MCF 10A (cell line): ENCODE measurements around the gene FMNL2. TPM values are rescaled to one million over a fixed set of nuclear protein-coding genes. Genes with fewer than 3 reads are reported as not detected.
"Not testable (repeated sequence)": the region's sequence is repeated elsewhere in the genome, so short reads cannot be mapped to it uniquely, and the experiment has no call there.

Experiments
- BruUV-seq: library from RNA; stranded (reverse); fragments of 400-500 nt; replicated peaks from 2 replicates; lab custom pipeline; 2021; lab: Mats Ljungman, UMichigan
- CTCF ChIA-PET: fragments of 300-600 bp; sonication (Branson Sonifier 250); formaldehyde crosslinking; extraction: SDS; loops from one replicate; lab custom pipeline; 2021; ENCODE audit warnings: antibody characterized with exemption, inconsistent platforms; lab: Yijun Ruan, JAX
- POLR2A ChIA-PET: fragments of 300-600, 350-650 bp; sonication (Branson Sonifier 250); formaldehyde crosslinking; extraction: SDS; loops from one replicate; lab custom pipeline; 2020; ENCODE audit warnings: antibody characterized with exemption, inconsistent platforms; lab: Yijun Ruan, JAX
- DNase-seq: peaks from one replicate; pipeline ENCODE4 v3.0.0-alpha.2; 2018; ENCODE audit not compliant: unreplicated experiment
- H3K27ac Mint-ChIP-seq: one replicate; pipeline ENCODE4 v1.8.0; 2022; ENCODE audit warnings: mild to moderate bottlenecking, low read depth, mixed read lengths; ENCODE audit not compliant: unreplicated experiment
- H3K27me3 Mint-ChIP-seq: one replicate; pipeline ENCODE4 v1.8.0; 2022; ENCODE audit warnings: mixed read lengths; ENCODE audit not compliant: insufficient read depth, unreplicated experiment
- H3K36me3 Mint-ChIP-seq: one replicate; pipeline ENCODE4 v1.8.0; 2022; ENCODE audit warnings: mild to moderate bottlenecking, moderate library complexity, mixed read lengths; ENCODE audit not compliant: insufficient read depth, unreplicated experiment
- H3K4me1 Mint-ChIP-seq: one replicate; pipeline ENCODE4 v1.8.0; 2022; ENCODE audit warnings: mixed read lengths; ENCODE audit not compliant: insufficient read depth, unreplicated experiment
- H3K4me3 Mint-ChIP-seq: one replicate; pipeline ENCODE4 v1.8.0; 2022; ENCODE audit warnings: mild to moderate bottlenecking, moderate library complexity, mixed read lengths; ENCODE audit not compliant: unreplicated experiment
- H3K9me3 Mint-ChIP-seq: one replicate; pipeline ENCODE4 v1.8.0; 2022; ENCODE audit warnings: mixed read lengths; ENCODE audit not compliant: unreplicated experiment
- CTCF ChIP-seq: fragments of 200-600 bp; IDR thresholded peaks from one replicate; pipeline ENCODE4 v1.8.0; 2022; ENCODE audit warnings: antibody characterized with exemption, mild to moderate bottlenecking; ENCODE audit not compliant: unreplicated experiment
- intact Hi-C: fragments of 100-400 bp; cut with micrococcal nuclease; formaldehyde crosslinking; loops from 2 replicates; pipeline ENCODE4 v1.14.1; 2022
- total RNA-seq: library from RNA; stranded (reverse); gene quantifications from 2 replicates; pipeline ENCODE4 v1.2.3, GENCODE V29; 2022

FMNL2 gene
- total RNA-seq, 1 experiment from 2014 or later, result 76.5 TPM

GRCh38 chr2:152322222-152322621 is 12.8 kb upstream of the FMNL2 start:
- H3K27ac Mint-ChIP-seq, result no peak overlapping the region
- intact Hi-C loops, result no loop called here
- H3K4me3 Mint-ChIP-seq, result no peak overlapping the region
- ChIA-PET POLR2A (no interaction called here), CTCF (no interaction called here)
- H3K36me3 Mint-ChIP-seq, result peaks cover 5% of the 10 kb centered on the region
- BruUV-seq, result no TSS peak
- DNase-seq, result no peak
- no peaks in the 10 kb centered on the region for H3K4me1 Mint-ChIP-seq
- no peaks in the 10 kb centered on the region for H3K27me3 Mint-ChIP-seq
- peaks cover 6% of the 10 kb centered on the region for H3K9me3 Mint-ChIP-seq
- TF ChIP-seq CTCF, result no peak

DNA sequence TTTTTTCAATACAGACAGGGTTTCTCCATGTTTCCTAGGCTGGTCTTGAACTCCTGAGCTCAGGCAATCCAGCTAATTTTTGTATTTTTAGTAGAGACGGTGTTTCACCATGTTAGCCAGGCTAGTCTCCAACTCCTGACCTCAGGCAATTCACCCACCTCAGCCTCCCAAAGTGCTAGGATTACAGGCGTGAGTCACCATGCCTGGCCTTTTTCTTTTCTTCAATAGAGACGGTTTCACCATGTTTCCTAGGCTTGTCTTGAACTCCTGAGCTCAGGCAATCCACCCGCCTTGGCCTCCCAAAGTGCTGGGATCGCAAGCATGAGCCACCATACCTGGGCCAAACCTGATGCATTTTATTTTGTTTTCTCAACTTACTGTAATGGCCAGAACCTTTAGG is 9.8 kb upstream of the FMNL2 start:
- H3K36me3 Mint-ChIP-seq, POLR2A ChIA-PET, H3K9me3 Mint-ChIP-seq, BruUV-seq, H3K4me1 Mint-ChIP-seq, intact Hi-C loops, H3K27ac Mint-ChIP-seq, H3K27me3 Mint-ChIP-seq, H3K4me3 Mint-ChIP-seq: not testable (repeated sequence)
- DNase-seq, result peak; percentile 17
- CTCF ChIA-PET, result interaction anchor here (0.6 to 1.0 kb wide), 2 partner anchors 13 to 188 kb away, joined by 3 read pairs; no protein-coding TSS in a partner anchor

DNA sequence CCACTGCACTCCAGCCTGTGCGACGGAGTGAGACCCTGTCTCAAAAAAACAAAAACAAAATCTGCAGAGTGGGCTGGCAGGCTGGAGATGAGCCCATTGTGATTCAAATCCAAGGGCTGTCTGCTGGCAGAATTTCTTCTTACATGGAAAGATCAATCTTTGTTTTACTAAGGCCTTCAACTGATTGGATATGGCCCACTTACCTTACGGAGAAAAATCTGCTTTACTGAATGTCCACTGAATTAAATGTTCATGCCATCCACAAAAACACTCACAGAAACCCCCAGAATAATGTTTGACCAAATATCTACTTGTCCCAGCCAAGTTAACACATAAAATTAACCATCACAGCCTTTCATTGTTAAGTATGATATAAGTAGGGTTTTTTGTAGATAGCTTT is 8.3 kb upstream of the FMNL2 start:
- Mint-ChIP-seq H3K36me3 (peaks cover 5% of the 10 kb centered on the region), H3K9me3 (no peaks in the 10 kb centered on the region), H3K27me3 (no peaks in the 10 kb centered on the region), H3K27ac (no peak overlapping the region), H3K4me3 (no peak overlapping the region), H3K4me1 (no peaks in the 10 kb centered on the region)
- BruUV-seq, result no TSS peak
- intact Hi-C loops, result no loop called here
- CTCF ChIA-PET, result interaction anchor here (1.0 kb wide), 1 partner anchor 9 kb away, joined by 3 read pairs; no protein-coding TSS in a partner anchor
- no peak for DNase-seq
- no peak for TF ChIP-seq CTCF
- POLR2A ChIA-PET, result interaction anchor here (1.1 kb wide), 1 partner anchor 228 kb away, joined by 3 read pairs; no protein-coding TSS in a partner anchor

GRCh38 chr2:152328013-152328412 is 7.0 kb upstream of the FMNL2 start:
- no peak for TF ChIP-seq CTCF
- Mint-ChIP-seq H3K4me1 (no peaks in the 10 kb centered on the region), H3K27me3 (no peaks in the 10 kb centered on the region), H3K27ac (no peak overlapping the region), H3K9me3 (no peaks in the 10 kb centered on the region), H3K4me3 (no peak overlapping the region), H3K36me3 (peaks cover 5% of the 10 kb centered on the region)
- POLR2A ChIA-PET, result no interaction called here
- CTCF ChIA-PET, result interaction anchor here (0.6 kb wide), 1 partner anchor 22 kb away, joined by 3 read pairs; no protein-coding TSS in a partner anchor
- no peak for DNase-seq
- intact Hi-C loops, result no loop called here
- BruUV-seq, result no TSS peak
